ENCODE results near the gene SULT2B1. TPM values are rescaled to one million over a fixed set of nuclear protein-coding genes. Genes with fewer than 3 reads are reported as not detected.
"Not testable (repeated sequence)": the region's sequence is repeated elsewhere in the genome, so short reads cannot be mapped to it uniquely, and the experiment has no call there.

SULT2B1 gene
- total RNA-seq, 1 donor from 2014 or later = not detected

DNA sequence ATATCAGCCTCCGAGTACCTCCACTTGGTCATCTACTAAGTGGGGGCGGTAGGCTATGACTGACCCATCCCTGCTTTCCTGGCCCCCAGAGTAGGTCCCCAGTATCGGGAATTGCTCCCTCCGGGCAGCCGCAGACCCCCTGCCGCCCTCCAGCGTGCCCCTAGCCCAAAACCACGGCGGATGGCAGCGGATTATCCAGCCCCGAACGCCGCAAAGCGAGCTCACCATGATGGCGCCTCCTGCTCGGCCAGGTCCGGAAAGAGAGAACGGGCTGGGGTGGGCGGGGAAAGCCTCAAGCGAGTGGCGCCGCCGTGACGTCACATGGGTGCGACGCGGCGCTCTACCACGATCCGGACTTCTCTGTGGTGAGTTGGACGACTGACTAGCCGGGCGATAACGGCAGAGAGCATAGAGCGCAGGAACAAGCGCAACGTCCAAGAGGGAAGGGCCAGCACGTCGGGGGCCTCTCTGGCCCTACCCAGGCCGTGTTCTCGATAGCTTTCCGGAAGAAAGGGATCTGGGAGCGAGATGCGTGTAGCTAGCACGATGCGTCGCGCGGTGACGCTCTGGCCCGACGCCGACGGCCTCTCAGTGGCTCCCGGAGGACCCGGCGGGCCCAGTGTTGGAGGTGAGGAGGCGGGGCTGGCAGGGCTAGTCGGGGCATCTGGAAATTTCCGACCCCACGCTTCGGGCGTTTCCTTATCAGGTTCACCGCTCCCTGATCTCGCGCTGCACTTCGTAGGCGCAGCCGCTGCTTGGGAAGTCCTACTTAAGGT is 67.1 kb downstream of the SULT2B1 start, which contains the start of the genes RPL18 and SPHK2:
TSS of gene RPL18 (minus strand) at position 263 of the 776 bp plus-strand sequence. CDS start at position 228, 35 bp downstream.
TSS of gene SPHK2 (plus strand) at position 591 of the 776 bp plus-strand sequence. CDS start 1,009 bp downstream, outside the sequence.
- peak; percentile 99 for DNase-seq (ENCODE audit: low read depth)

DNA sequence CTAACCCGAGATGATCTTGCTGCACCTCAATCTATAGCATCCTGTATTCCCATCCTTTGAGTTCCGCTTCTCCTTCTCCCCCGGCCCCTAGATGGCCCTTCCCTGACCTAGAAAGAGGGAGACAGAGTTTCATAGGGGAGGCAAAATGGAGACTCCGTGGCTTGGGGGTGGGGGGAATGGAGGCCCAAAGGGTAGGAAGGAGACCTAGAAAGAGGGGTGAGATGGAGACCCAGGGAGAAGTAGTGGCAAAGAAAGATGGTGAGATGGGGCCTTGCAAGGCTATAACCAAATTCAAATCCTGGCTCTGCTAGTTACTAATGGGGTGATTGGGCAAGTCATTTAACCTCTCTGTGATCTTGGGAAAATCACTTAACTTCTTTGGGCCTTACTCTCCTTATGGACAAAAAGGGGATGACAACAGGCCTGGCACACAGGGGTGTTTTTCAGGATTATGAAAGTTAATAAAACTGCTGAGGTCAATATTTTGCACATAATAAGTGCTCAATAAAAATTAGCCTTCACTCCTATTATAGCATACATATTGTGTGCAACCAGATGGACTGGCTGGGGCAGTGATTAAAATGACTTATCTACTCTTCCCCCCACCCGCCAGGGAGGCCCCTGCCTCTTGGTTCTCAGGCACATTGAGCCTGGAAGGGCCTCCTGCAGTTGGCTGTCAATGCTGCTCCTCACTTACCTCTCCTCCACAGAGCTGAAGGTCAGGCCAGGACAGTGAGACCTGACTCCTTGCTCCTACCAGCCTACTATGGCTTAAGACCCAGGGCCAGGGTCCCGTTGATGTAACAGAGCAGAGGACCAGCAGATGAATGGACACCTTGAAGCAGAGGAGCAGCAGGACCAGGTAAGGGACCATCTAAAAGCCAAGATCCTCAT is 68.0 kb downstream of the SULT2B1 start:
- DNase-seq (ENCODE audit: low read depth) = no peak

DNA sequence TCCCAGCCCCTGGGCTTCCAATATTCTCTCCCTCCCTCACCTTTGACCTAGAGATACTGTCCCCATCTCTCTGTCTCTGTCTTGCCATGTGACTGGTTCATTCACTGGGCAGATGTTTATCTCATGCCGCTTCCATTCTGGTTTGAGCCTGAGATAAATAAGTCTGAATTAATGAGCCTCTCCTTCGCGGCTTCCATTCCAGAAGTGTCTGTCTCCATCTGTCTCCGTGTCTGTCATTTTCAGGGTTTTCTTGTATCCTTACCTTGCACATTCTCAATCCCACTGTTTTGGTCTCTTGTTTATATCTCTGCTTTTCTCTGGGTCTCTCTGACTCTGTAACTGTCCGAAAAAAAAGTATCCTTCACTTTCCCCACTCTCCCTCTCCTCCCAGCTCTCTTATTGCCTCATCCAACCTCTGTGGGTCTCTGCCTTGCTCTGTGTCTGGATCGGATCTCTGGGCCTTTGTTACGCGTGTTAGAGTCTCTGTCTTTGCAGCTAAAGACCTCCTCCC is 71.6 kb downstream of the SULT2B1 start:
- no peak for DNase-seq (ENCODE audit: low read depth)

DNA sequence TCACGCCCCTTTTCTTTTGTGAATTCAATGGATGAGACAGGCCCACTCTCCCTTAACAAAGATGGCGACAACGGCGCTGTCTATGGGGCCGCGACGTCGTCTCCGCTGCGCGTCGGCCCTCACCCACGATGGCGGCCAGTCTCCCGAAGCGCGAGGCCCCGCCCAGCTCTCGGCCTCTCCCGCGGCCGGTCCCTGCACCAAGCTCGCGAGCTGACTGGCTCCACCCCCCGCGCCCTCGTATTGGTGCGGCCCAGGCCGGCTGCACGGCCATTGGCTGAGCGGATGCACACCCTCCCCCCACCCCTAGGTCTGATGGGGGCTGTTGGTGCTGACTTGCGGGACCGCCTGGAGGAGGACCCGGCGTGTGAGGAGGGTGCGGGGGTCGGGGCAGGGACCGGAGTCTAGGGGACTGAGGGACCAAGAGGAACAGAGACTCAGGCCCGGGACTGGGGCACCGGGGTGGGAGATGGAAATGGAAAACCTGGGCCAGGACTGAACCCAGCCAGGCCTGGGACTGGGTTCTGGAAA is 72.2 kb downstream of the SULT2B1 start:
- DNase-seq (ENCODE audit: low read depth) = peak; percentile 87

DNA sequence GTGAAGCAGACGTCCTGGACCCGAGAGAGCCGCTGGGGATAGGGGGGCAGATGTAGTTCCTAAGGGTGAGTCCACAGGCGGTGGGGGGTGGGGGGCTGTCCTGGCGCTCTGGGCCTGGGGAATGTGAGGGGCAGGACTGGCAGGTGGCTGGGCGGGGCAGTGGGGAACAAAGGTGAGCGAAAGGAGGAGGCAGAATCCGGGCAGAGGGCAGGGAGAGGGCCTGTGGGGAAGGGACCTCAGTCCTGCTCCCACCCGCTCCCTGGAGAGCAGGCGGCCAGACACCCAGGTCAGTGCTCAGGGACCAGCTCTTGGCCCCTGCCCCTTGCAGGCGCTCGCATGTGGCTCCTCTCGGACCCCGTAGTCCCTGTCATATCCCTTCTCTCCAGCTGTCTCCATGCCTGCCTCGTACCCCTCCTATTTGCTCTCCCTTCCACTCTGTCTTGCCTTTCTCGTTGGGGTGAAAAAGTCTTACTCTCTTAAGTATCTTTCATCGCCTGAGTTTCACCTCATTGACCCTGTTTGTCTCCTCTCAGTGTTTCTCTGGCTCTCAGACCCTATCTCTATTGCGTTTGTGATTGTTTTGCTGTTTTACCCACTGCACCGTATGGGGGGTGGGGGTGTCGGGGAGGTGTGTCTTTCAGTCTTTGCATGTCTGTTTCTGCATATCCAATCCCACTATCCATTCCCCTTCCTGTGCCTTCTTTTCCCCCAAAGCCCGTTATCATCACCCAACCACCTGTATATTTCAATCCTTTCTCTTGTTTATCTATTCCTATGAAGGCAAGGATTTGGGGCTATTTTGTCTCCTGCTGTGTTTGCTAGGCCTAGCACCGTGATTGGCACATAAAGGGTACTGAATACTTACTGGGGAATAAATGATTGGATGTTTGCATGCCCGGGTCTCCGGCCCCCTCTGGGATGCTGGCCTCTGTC is 73.1 kb downstream of the SULT2B1 start:
- DNase-seq (ENCODE audit: low read depth) = no peak

DNA sequence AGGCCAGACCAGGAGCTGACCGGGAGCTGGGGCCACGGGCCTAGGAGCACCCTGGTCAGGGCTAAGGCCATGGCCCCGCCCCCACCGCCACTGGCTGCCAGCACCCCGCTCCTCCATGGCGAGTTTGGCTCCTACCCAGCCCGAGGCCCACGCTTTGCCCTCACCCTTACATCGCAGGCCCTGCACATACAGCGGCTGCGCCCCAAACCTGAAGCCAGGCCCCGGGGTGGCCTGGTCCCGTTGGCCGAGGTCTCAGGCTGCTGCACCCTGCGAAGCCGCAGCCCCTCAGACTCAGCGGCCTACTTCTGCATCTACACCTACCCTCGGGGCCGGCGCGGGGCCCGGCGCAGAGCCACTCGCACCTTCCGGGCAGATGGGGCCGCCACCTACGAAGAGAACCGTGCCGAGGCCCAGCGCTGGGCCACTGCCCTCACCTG is 73.9 kb downstream of the SULT2B1 start:
- DNase-seq (ENCODE audit: low read depth) = no peak

DNA sequence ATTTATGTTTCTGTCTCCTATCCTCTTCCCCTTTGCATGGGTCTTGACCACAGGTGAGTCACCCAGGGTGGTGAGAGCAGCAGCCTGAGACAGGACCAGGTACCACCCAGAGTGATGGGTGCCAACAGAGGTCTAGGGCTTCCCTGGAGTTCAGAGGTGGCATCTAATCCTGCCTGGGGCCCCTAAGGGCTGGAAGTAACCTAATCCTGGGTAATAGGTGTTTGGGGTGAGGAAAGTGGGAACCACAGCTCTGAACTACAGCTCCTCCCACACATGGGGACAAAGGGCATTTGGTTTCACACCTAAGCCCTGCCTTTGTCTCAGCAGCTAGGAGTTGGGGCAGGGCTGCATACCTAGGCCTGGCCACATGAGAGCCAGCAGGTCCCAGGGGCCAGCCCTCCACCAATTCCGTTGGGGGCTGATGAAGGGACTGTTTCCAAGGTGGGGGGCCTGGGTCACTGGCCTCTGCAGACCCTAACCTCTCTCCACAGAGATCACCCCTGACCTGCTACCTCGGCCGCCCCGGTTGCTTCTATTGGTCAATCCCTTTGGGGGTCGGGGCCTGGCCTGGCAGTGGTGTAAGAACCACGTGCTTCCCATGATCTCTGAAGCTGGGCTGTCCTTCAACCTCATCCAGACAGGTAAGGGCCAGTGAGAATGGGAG is 75.4 kb downstream of the SULT2B1 start:
- peak; percentile 74 for DNase-seq (ENCODE audit: low read depth)

DNA sequence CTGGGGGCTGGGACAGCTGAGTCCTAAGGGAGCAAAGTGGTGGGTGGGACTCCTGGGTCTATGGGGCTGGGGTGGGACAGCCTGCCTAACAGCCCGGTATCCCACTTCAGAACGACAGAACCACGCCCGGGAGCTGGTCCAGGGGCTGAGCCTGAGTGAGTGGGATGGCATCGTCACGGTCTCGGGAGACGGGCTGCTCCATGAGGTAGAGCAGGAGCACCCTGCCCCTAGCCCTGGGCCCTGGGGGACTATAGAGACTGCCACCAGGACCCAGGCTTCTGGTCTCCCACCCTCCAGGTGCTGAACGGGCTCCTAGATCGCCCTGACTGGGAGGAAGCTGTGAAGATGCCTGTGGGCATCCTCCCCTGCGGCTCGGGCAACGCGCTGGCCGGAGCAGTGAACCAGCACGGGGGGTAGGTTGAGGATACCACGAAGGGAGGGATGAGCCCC is 75.9 kb downstream of the SULT2B1 start:
- no peak for DNase-seq (ENCODE audit: low read depth)

DNA sequence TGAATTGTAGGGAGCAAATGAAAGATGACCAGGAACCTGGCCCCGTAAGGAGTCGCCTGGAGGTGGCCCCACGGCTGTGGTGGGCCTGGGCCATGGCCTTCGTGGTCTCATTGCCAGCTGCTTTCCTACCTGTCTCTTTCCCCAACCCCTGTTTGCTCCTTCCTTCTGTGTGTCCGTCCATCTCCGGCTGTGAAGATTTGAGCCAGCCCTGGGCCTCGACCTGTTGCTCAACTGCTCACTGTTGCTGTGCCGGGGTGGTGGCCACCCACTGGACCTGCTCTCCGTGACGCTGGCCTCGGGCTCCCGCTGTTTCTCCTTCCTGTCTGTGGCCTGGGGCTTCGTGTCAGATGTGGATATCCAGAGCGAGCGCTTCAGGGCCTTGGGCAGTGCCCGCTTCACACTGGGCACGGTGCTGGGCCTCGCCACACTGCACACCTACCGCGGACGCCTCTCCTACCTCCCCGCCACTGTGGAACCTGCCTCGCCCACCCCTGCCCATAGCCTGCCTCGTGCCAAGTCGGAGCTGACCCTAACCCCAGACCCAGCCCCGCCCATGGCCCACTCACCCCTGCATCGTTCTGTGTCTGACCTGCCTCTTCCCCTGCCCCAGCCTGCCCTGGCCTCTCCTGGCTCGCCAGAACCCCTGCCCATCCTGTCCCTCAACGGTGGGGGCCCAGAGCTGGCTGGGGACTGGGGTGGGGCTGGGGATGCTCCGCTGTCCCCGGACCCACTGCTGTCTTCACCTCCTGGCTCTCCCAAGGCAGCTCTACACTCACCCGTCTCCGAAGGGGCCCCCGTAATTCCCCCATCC is 76.7 kb downstream of the SULT2B1 start:
- DNase-seq (ENCODE audit: low read depth) = no peak

DNA sequence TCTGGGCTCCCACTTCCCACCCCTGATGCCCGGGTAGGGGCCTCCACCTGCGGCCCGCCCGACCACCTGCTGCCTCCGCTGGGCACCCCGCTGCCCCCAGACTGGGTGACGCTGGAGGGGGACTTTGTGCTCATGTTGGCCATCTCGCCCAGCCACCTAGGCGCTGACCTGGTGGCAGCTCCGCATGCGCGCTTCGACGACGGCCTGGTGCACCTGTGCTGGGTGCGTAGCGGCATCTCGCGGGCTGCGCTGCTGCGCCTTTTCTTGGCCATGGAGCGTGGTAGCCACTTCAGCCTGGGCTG is 77.3 kb downstream of the SULT2B1 start:
- no peak for DNase-seq (ENCODE audit: low read depth)

DNA sequence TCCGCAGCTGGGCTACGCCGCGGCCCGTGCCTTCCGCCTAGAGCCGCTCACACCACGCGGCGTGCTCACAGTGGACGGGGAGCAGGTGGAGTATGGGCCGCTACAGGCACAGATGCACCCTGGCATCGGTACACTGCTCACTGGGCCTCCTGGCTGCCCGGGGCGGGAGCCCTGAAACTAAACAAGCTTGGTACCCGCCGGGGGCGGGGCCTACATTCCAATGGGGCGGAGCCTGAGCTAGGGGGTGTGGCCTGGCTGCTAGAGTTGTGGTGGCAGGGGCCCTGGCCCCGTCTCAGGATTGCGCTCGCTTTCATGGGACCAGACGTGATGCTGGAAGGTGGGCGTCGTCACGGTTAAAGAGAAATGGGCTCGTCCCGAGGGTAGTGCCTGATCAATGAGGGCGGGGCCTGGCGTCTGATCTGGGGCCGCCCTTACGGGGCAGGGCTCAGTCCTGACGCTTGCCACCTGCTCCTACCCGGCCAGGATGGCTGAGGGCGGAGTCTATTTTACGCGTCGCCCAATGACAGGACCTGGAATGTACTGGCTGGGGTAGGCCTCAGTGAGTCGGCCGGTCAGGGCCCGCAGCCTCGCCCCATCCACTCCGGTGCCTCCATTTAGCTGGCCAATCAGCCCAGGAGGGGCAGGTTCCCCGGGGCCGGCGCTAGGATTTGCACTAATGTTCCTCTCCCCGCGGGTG is 77.8 kb downstream of the SULT2B1 start:
- peak; percentile 55 for DNase-seq (ENCODE audit: low read depth)

DNA sequence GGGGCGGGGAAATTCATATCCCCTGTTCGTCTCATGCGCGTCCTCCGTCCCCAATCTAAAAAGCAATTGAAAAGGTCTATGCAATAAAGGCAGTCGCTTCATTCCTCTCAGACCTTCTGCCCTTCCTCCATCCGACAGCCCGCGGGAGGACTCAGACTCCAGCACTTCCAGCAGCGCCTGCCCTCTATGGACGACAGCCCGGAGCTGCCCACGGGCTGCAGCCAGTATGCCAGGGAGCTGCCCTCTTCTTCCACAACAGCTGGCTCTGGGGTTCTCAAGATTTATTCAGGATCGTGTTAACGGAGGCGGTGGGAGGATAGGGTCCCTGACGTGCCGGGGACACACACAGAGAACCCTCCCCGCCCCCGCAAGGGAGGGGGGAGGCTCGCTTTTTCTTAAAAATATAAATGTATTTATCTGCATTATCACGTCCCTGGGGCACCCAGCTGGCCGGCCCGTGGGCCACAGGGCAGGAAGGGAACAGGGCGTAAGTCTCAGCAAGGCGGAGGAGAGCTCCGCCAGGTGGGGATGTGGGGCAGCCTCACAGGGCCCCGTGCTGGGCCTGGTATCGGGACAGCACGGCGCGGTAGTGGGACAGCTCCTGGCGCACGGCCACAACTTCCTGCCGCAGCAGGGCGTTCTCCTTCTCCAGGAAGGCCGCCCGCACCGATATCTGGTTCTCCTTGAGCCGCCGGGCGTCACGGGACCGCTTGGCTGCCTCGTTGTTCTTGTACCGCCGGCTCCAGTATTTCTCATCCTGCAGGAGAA is 78.5 kb downstream of the SULT2B1 start:
- DNase-seq (ENCODE audit: low read depth) = no peak

DNA sequence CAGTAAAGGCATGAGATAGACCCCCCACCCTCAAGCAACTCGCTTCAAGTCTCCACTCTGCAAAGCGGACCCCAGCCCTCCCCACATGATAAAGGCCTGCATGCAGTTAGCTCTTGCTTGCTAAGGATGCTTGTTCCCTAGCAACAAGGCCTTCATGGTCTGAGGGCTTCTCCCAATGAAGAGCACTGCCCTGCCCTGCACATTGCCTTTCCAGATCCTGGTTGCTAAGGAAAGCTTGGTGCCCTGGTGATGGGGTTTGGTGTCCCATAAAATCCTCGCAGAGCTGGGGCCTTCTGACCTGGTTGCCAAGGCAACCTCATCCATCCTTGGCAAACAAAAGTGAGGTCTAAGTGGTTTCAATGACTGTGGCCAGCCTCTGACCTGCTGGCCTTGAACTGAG is 79.3 kb downstream of the SULT2B1 start:
- DNase-seq (ENCODE audit: low read depth) = peak; percentile 51

DNA sequence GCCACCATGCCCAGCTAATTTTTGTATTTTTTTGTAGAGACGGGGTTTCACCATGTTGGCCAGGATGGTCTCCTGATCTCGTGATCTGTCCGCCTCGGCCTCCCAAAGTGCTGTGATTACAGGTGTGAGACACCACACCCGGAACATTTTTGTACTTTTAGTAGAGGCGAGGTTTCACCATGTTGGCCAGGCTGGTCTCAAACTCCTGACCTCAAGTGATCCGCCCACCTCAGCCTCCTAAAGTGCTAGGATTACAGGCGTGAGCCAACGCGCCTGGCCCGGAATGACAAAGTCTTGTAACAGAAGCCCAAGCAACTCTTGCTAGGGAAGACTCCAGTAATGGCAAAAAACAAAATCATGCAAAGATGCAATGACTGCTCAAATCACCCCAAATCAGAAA is 80.3 kb downstream of the SULT2B1 start:
- DNase-seq (ENCODE audit: low read depth) = not testable (repeated sequence)

DNA sequence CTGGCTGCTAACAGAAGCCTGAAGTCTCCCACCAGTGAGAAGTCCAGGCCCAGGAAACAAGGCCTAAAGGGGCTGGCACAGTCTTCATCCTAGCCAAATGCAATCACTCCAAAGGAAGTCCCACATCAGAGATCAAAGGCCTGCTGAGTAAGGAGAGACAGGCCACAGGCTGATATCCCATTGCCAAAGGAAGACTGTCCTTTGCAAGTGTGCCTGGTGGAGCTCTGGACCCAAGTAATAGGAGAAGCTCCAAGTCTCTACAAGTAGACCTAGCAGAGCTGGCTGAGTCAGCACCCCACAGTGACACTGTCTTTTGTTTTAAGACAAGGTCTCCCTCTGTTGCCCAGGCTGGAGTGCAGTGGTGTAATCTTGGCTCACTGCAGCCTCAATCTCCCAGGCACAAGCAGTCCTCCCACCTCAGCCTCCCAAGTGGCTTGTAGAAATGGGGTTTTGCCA is 80.7 kb downstream of the SULT2B1 start:
- peak; percentile 73 for DNase-seq (ENCODE audit: low read depth)

DNA sequence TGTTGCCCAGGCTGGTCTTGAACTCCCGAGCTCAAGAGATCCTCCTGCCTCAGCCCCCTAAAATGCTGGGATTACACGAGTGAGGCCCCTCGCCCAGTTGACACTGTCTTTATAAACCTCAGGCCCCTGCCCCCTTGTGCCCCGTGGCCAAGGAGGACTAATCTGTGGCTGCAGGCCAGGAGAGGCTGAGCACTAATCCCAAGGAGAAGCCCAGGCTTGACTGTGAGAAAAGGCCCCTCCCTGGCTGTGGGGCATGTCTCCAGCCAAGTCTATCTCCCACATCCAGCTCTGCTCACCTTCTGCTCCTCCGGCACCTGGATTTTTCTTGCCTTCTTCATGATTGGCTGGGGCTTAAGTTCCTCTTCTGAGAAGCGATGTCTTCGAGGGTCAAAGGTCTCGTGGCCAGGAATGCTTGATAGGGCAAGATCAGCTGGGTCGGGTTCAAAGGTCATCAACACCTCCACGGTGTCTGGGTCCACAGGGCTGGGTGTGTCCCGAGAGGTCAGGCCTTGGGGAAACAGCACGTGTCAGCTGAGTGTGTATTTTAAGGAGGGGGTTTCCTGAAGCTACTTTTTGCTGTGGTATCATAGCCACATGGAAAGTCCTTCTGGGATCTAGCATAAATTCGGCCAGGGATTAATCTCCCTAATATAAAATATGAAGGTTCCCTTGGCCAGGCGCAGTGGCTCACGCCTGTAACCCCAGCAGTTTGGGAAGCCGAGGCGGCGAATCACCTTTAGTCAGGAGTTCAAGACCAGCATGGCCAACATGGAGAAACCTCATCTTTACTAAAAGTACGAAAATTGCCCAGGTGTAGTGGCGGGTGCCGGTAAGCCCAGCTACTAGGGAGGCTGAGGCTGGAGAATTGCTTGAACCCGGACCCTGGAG is 81.4 kb downstream of the SULT2B1 start:
- DNase-seq (ENCODE audit: low read depth) = no peak

DNA sequence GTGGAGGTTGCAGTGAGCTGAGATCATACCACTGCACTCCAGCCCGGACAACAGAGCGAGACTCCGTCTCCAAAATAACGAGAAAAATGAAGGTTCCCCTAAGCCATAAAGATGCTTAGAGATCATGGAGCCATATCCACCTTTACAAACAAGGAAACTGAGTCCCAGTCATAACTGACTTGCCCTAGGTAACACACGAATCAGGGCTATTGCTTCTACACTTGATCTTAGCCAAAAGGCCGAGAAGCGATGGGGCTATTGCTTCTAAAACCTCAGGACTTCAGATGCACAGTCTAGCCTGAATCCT is 82.0 kb downstream of the SULT2B1 start:
- DNase-seq (ENCODE audit: low read depth) = no peak
